CD4-positive, alpha-beta memory T cell (primary cell): Measurements from ENCODE around the gene AFAP1. TPM values are rescaled to one million over a fixed set of nuclear protein-coding genes. Genes with fewer than 3 reads are reported as not detected.

ENCODE experiments used
- CTCF ChIA-PET: fragments of 350-600 bp; sonication (Branson Sonifier 250); formaldehyde crosslinking; loops from one replicate; lab custom pipeline; 2021; ENCODE audit warnings: inconsistent platforms; ENCODE audit not compliant: partially characterized antibody; lab: Charles Lee
- POLR2A ChIA-PET: fragments of 350-600 bp; sonication (Branson Sonifier 250); formaldehyde crosslinking; loops from one replicate; lab custom pipeline; 2021; ENCODE audit not compliant: partially characterized antibody; lab: Charles Lee
- DNase-seq, 5 donors: peaks; one replicate each; pipeline versions ENCODE4 v3.0.0 to v3.0.0-alpha.2; 2020 to 2022; ENCODE audit warnings: mixed read lengths in 1 of 5
- H3K27ac ChIP-seq: one replicate; pipeline ENCODE4 v1.7.0; 2013; ENCODE audit warnings: low read depth, low read length
- H3K27me3 ChIP-seq: 2 replicates; pipeline ENCODE4 v1.7.0; 2013; ENCODE audit warnings: mild to moderate bottlenecking, low read length, moderate library complexity; ENCODE audit not compliant: insufficient read depth
- H3K36me3 ChIP-seq: 2 replicates; pipeline ENCODE4 v1.7.0; 2013; ENCODE audit warnings: mild to moderate bottlenecking, low read length, moderate library complexity; ENCODE audit not compliant: insufficient read depth
- H3K4me1 ChIP-seq: 2 replicates; pipeline ENCODE4 v1.7.0; 2013; ENCODE audit warnings: mild to moderate bottlenecking, low read length, moderate library complexity; ENCODE audit not compliant: insufficient read depth
- H3K4me3 ChIP-seq, 2 donors: one replicate each; pipeline ENCODE4 v1.7.0; 2013; ENCODE audit warnings: low read length in 2 of 2, mild to moderate bottlenecking in 1 of 2
- H3K9me3 ChIP-seq, 2 donors: one replicate each; pipeline ENCODE4 v1.7.0; 2013; ENCODE audit warnings: low read length in 2 of 2, control low read depth in 1 of 2; ENCODE audit not compliant: control insufficient read depth in 1 of 2
- H3K27ac Mint-ChIP-seq, 7 donors: one replicate each; pipeline ENCODE4 v1.8.0; 2020 to 2021; ENCODE audit warnings: mixed read lengths in 7 of 7, mild to moderate bottlenecking in 6 of 7, inconsistent platforms in 3 of 7, moderate library complexity in 3 of 7
- H3K27me3 Mint-ChIP-seq, 2 donors: one replicate each; pipeline ENCODE4 v1.8.0; 2020 to 2021; ENCODE audit warnings: mixed read lengths in 2 of 2
- H3K36me3 Mint-ChIP-seq, 2 donors: one replicate each; pipeline ENCODE4 v1.8.0; 2020 to 2021; ENCODE audit warnings: mixed read lengths in 2 of 2, inconsistent platforms in 1 of 2, mild to moderate bottlenecking in 1 of 2
- H3K4me1 Mint-ChIP-seq, 4 donors: one replicate each; pipeline ENCODE4 v1.8.0; 2020 to 2021; ENCODE audit warnings: mixed read lengths in 4 of 4, mild to moderate bottlenecking in 1 of 4
- H3K4me3 Mint-ChIP-seq, 8 donors: one replicate each; pipeline ENCODE4 v1.8.0; 2020 to 2021; ENCODE audit warnings: mixed read lengths in 8 of 8, mild to moderate bottlenecking in 7 of 8, moderate library complexity in 6 of 8, inconsistent platforms in 3 of 8
- H3K9me3 Mint-ChIP-seq, 8 donors: one replicate each; pipeline ENCODE4 v1.8.0; 2020 to 2021; ENCODE audit warnings: mixed read lengths in 8 of 8, mild to moderate bottlenecking in 5 of 8, inconsistent platforms in 3 of 8, moderate library complexity in 1 of 8
- intact Hi-C: fragments of 100-400 bp; cut with micrococcal nuclease; formaldehyde crosslinking; loops from one replicate; pipeline ENCODE4 v1.15.1; 2023
- polyA plus RNA-seq, 2 donors: library from polyadenylated mRNA; unstranded; fragments of 300-500 nt; fragmentation: Illumina TruSeq; gene quantifications; one replicate each; pipeline ENCODE4 v1.2.3, GENCODE V29; 2021
- total RNA-seq, 2 experiments: library from RNA; stranded (reverse); gene quantifications; one replicate each; pipeline ENCODE4 v1.2.3, GENCODE V29; 2021

Gene AFAP1
- total and polyA plus RNA-seq, 4 experiments from 2014 or later = 0.95 to 21.8 (median 12.6) TPM

DNA sequence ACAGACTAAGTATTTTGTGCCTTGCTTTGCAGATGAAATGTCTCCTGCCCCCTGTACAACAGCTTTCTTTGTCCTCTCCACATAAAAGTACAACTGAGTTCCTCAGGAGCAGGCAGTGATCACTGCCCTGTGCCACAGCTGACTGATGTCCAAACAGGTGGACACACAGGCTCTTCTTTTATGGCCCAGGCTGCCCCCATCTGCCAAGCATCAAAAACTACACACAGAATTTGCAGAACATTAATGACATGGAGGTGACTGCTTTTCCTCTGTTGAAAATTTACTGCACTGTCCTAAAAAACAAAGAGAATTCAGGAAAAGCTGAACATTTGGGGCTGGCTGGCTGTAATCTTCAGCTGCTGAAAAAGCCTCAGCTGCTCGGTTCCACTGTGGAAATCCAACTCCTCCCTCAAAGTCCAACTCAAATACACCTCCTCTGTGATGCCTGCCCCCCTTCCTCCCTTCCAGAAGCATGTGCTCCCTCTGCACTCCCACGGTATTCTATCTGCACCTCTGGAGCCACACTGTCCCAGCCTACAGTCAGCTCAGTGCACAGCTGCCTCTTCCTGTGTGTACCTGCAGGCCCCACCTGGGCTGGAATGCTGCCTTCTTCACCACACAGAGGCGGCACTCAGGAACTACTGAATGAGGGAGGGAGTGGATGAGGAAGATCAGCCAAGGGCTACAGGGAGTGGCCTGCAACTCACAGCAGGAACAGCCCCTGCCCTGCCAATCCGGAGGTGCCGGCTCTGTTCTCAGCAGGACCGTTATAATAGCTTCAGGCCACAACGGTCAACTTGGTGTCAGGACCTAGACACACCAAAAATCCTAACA, 10.3 kb downstream of the AFAP1 start:
- H3K4me3 ChIP-seq = no peak overlapping the region
- no peak for DNase-seq
- ChIA-PET POLR2A (interaction anchor here (1.2 kb wide), 1 partner anchor 10 kb away, joined by 3 read pairs; the partner anchor contains the start of gene AFAP1), CTCF (interaction anchor here (0.8 to 2.1 kb wide), 3 partner anchors 10 to 84 kb away, joined by 3 to 6 read pairs (median 4); partner anchors contain the start of gene AFAP1)
- no peak overlapping the region for H3K27ac ChIP-seq
- intact Hi-C loops = no loop called here
- peak overlapping the region in 2 of 7 donors; percentile 55 to 60 for H3K27ac Mint-ChIP-seq
- H3K4me1 Mint-ChIP-seq = peaks cover 6 to 52% (median 20%) of the 10 kb centered on the region in 4 donors
- H3K9me3 ChIP-seq = no peaks in the 10 kb centered on the region
- H3K27me3 Mint-ChIP-seq = no peaks in the 10 kb centered on the region
- H3K27me3 ChIP-seq = no peaks in the 10 kb centered on the region
- H3K36me3 Mint-ChIP-seq = peaks cover 11 to 16% of the 10 kb centered on the region in 2 donors
- no peak overlapping the region for H3K4me3 Mint-ChIP-seq
- H3K4me1 ChIP-seq = no peaks in the 10 kb centered on the region
- H3K36me3 ChIP-seq = no peaks in the 10 kb centered on the region
- peaks cover 0 to 3% (median 0%) of the 10 kb centered on the region in 8 donors for H3K9me3 Mint-ChIP-seq

DNA sequence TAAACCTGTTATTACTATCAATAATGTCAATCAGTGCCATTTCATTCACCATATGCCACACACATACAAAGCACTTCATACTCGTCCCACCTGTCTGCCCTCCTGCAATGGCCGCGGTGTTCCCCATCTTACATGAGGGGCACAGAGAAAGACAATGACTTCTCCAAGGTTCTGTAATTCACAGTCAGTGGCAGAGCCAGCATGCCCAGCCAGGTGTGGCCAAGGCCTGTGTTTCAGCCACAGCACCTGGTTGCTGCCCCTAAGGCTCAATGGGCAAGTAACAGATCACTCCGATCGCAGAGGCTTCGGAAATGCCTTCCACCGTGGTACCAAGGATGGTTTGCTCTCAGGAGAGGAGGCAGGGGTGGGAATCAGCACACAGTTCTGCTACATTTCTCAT, 10.9 kb downstream of the AFAP1 start:
- Histone ChIP-seq H3K27me3 (no peaks in the 10 kb centered on the region), H3K4me1 (no peaks in the 10 kb centered on the region), H3K4me3 (no peak overlapping the region), H3K9me3 (no peaks in the 10 kb centered on the region), H3K27ac (no peak overlapping the region), H3K36me3 (no peaks in the 10 kb centered on the region)
- intact Hi-C loops = no loop called here
- no peak overlapping the region for H3K27ac Mint-ChIP-seq
- DNase-seq = no peak
- peaks cover 7 to 10% of the 10 kb centered on the region in 2 donors for H3K36me3 Mint-ChIP-seq
- peaks cover 8 to 52% (median 16%) of the 10 kb centered on the region in 4 donors for H3K4me1 Mint-ChIP-seq
- no peak overlapping the region for H3K4me3 Mint-ChIP-seq
- CTCF ChIA-PET = interaction anchor here (2.1 kb wide), 1 partner anchor 11 kb away, joined by 4 read pairs; the partner anchor contains the start of gene AFAP1
- peaks cover 0 to 3% (median 0%) of the 10 kb centered on the region in 8 donors for H3K9me3 Mint-ChIP-seq
- POLR2A ChIA-PET = interaction anchor here (1.2 kb wide), 1 partner anchor 10 kb away, joined by 3 read pairs; the partner anchor contains the start of gene AFAP1
- no peaks in the 10 kb centered on the region for H3K27me3 Mint-ChIP-seq

DNA sequence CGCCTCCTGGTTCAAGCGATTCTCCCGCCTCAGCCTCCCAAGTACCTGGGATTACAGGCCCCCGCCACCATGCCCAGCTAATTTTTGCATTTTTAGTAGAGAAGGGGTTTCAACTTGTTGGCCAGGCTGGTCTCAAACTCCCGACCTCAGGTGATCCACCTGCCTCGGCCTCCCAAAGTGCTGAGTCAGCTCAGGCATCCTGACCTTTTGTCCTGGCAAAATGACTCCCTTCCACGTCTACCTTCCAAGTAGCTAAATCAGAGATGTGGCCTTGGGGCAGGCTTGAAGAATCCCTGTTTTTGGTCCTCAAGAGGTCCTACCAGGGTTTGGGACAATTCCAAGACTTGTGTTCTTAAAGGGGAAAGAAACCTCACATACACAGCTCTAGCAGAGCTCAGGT, 12.8 kb downstream of the AFAP1 start:
- Mint-ChIP-seq H3K9me3 (peaks cover 0 to 3% (median 0%) of the 10 kb centered on the region in 8 donors), H3K4me1 (peaks cover 10 to 53% (median 17%) of the 10 kb centered on the region in 4 donors), H3K36me3 (peaks cover 4 to 6% of the 10 kb centered on the region in 2 donors), H3K27me3 (no peaks in the 10 kb centered on the region), H3K4me3 (no peak overlapping the region), H3K27ac (peak overlapping the region in 1 of 7 donors; percentile 74)
- H3K4me1 ChIP-seq = no peaks in the 10 kb centered on the region
- H3K9me3 ChIP-seq = no peaks in the 10 kb centered on the region
- intact Hi-C loops = no loop called here
- ChIA-PET POLR2A (interaction anchor here (0.7 kb wide), 1 partner anchor 72 kb away, joined by 3 read pairs; no protein-coding TSS in a partner anchor), CTCF (interaction anchor here (1.7 kb wide), 1 partner anchor 123 kb away, joined by 6 read pairs; no protein-coding TSS in a partner anchor)
- H3K36me3 ChIP-seq = no peaks in the 10 kb centered on the region
- no peaks in the 10 kb centered on the region for H3K27me3 ChIP-seq
- no peak for DNase-seq
- no peak overlapping the region for H3K4me3 ChIP-seq
- H3K27ac ChIP-seq = no peak overlapping the region

DNA sequence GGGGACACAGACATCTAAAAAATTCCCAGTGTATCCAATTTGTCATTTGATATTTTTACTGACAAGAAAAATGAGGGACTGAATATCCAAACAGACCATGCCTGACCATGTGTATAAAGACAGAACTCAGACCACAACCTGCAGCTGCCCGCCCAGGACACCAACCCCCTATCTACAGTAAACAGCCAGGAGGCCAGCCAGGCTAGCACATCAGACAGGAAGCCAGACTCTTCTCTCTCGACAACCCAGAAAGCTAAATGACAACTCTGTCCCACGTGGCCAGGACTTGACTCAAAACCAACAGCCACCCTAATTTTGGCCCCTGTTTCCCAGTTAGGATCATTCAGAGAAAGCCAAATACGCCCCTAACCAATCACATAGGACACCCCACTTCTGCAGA, 15.1 kb downstream of the AFAP1 start:
- ChIA-PET CTCF (interaction anchor here (0.6 to 1.2 kb wide), 4 partner anchors 14 to 1809 kb away, joined by 3 read pairs; partner anchors contain the start of gene AFAP1), POLR2A (no interaction called here)
- no peaks in the 10 kb centered on the region for H3K36me3 ChIP-seq
- Mint-ChIP-seq H3K4me1 (peaks cover 13 to 41% (median 14%) of the 10 kb centered on the region in 4 donors), H3K27me3 (no peaks in the 10 kb centered on the region), H3K27ac (peak overlapping the region in 1 of 7 donors; percentile 47), H3K9me3 (peaks cover 0 to 3% (median 0%) of the 10 kb centered on the region in 8 donors), H3K4me3 (no peak overlapping the region), H3K36me3 (peaks cover 2 to 6% of the 10 kb centered on the region in 2 donors)
- H3K27ac ChIP-seq = no peak overlapping the region
- H3K27me3 ChIP-seq = no peaks in the 10 kb centered on the region
- no peaks in the 10 kb centered on the region for H3K9me3 ChIP-seq
- no peak for DNase-seq
- intact Hi-C loops = no loop called here
- no peaks in the 10 kb centered on the region for H3K4me1 ChIP-seq
- no peak overlapping the region for H3K4me3 ChIP-seq

DNA sequence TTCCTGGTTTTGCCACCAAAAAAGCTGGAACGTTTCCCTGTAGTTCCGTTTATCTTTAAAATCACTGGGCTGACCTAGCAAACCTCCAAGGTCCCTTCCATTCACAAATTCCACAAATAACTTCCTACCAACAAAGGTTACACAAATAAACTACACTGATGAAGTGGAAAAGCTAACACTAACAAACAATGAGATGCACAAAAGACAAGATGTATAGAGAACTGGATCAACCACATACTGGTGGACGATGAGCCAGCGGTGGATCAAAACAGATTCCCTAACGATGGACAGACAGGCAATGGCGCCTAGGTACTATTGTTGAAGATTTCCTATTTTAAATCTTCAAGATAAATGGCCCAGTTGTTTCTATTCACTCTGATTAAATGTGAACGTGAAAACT, 15.5 kb downstream of the AFAP1 start:
- no peaks in the 10 kb centered on the region for H3K27me3 Mint-ChIP-seq
- peaks cover 11 to 40% (median 11%) of the 10 kb centered on the region in 4 donors for H3K4me1 Mint-ChIP-seq
- H3K27ac ChIP-seq = no peak overlapping the region
- H3K4me1 ChIP-seq = no peaks in the 10 kb centered on the region
- H3K4me3 Mint-ChIP-seq = no peak overlapping the region
- DNase-seq = no peak
- H3K9me3 Mint-ChIP-seq = peaks cover 0 to 3% (median 0%) of the 10 kb centered on the region in 8 donors
- no peak overlapping the region for H3K4me3 ChIP-seq
- no peaks in the 10 kb centered on the region for H3K9me3 ChIP-seq
- no peaks in the 10 kb centered on the region for H3K27me3 ChIP-seq
- POLR2A ChIA-PET = no interaction called here
- intact Hi-C loops = no loop called here
- CTCF ChIA-PET = interaction anchor here (0.6 to 1.0 kb wide), 3 partner anchors 14 to 1810 kb away, joined by 3 read pairs; no protein-coding TSS in a partner anchor
- peaks cover 0 to 6% of the 10 kb centered on the region in 2 donors for H3K36me3 Mint-ChIP-seq
- H3K27ac Mint-ChIP-seq = no peak overlapping the region
- H3K36me3 ChIP-seq = no peaks in the 10 kb centered on the region

DNA sequence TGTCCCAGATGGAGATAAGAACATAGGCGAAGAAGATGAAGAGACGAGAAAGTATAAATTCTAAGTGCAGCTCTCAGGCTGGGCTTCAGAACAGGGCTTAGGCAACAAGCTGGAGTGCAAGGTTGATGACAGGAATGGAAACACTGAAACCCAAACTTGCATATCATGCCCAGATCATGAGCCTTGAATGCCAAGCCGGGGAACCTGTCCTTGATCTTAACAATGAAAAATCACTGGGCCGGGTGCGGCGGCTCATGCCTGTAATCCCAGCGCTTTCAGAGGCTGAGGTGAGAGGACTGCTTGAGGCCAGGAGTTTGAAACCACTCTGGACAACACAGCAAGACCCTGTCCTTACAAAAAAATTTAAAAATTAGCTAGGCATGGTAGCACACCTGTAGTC, 17.2 kb downstream of the AFAP1 start:
- peaks cover 0 to 3% (median 0%) of the 10 kb centered on the region in 8 donors for H3K9me3 Mint-ChIP-seq
- Histone ChIP-seq H3K4me1 (no peaks in the 10 kb centered on the region), H3K4me3 (no peak overlapping the region), H3K27me3 (no peaks in the 10 kb centered on the region), H3K27ac (no peak overlapping the region), H3K9me3 (no peaks in the 10 kb centered on the region), H3K36me3 (no peaks in the 10 kb centered on the region)
- peaks cover 0 to 10% of the 10 kb centered on the region in 2 donors for H3K36me3 Mint-ChIP-seq
- peaks cover 11 to 48% (median 17%) of the 10 kb centered on the region in 4 donors for H3K4me1 Mint-ChIP-seq
- no peak for DNase-seq
- ChIA-PET POLR2A (no interaction called here), CTCF (interaction anchor here (1.0 to 1.5 kb wide), 3 partner anchors 16 to 46 kb away, joined by 3 read pairs; no protein-coding TSS in a partner anchor)
- no peak overlapping the region for H3K4me3 Mint-ChIP-seq
- H3K27ac Mint-ChIP-seq = peak overlapping the region in 1 of 7 donors; percentile 31
- intact Hi-C loops = no loop called here
- no peaks in the 10 kb centered on the region for H3K27me3 Mint-ChIP-seq

DNA sequence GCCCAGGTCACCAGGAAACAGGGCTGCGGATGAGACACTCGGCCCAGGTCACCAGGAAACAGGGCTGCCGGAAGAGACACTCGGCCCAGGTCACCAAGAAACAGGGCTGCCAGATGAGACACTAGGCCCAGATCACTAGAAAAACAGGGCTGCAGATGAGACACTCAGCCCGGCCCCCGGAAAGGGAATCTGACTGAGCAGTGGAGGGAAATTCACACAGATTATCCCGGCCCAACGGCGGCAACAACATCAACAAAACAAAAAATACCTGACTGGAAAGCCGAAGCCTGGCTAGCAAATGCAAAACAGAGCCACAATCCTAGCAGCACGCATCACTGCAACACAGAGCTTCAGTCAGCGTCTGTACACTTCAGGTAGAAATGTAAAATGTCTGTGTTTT, 20.7 kb downstream of the AFAP1 start:
- Histone ChIP-seq H3K27me3 (no peaks in the 10 kb centered on the region), H3K27ac (no peak overlapping the region), H3K9me3 (no peaks in the 10 kb centered on the region), H3K4me1 (peaks cover 6% of the 10 kb centered on the region), H3K4me3 (no peak overlapping the region), H3K36me3 (no peaks in the 10 kb centered on the region)
- DNase-seq = no peak
- CTCF ChIA-PET = no interaction called here
- Mint-ChIP-seq H3K4me1 (peaks cover 18 to 60% (median 29%) of the 10 kb centered on the region in 4 donors), H3K36me3 (peaks cover 0 to 8% of the 10 kb centered on the region in 2 donors), H3K27me3 (no peaks in the 10 kb centered on the region), H3K4me3 (no peak overlapping the region), H3K9me3 (peaks cover 0 to 3% (median 0%) of the 10 kb centered on the region in 8 donors), H3K27ac (peak overlapping the region in 2 of 7 donors; percentile 27 to 70)
- intact Hi-C loops = no loop called here
- POLR2A ChIA-PET = no interaction called here
